ENCODE results near the gene RHOD.

- TF ChIP-seq POLR2A (IDR thresholded peaks at IDR 0.05), result no peak
- no peak for TF ChIP-seq POLR2AphosphoS5 (IDR thresholded peaks at IDR 0.05)
- TF ChIP-seq, protein P1, sequence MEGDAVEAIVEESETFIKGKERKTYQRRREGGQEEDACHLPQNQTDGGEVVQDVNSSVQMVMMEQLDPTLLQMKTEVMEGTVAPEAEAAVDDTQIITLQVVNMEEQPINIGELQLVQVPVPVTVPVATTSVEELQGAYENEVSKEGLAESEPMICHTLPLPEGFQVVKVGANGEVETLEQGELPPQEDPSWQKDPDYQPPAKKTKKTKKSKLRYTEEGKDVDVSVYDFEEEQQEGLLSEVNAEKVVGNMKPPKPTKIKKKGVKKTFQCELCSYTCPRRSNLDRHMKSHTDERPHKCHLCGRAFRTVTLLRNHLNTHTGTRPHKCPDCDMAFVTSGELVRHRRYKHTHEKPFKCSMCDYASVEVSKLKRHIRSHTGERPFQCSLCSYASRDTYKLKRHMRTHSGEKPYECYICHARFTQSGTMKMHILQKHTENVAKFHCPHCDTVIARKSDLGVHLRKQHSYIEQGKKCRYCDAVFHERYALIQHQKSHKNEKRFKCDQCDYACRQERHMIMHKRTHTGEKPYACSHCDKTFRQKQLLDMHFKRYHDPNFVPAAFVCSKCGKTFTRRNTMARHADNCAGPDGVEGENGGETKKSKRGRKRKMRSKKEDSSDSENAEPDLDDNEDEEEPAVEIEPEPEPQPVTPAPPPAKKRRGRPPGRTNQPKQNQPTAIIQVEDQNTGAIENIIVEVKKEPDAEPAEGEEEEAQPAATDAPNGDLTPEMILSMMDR (IDR thresholded peaks at IDR 0.05), result no peak
- no peak for TF ChIP-seq EP300 (IDR thresholded peaks at IDR 0.05)
Observed at GRCh38 chr11:67054346-67054835, 2.3 kb upstream of the RHOD start.
